Measurements from ENCODE around the gene ITFG1. TPM values are rescaled to one million over a fixed set of nuclear protein-coding genes. Genes with fewer than 3 reads are reported as not detected.
A peak's percentile ranks its signal among the peaks of the same experiment; 100 is the strongest.

ITFG1 gene
- total and polyA plus RNA-seq, 9 of the 15 experiments (the other 6 are each of a cell fraction or from before 2014, with no cell fraction given): 17.1 to 83.5 (median 35.8) TPM

DNA sequence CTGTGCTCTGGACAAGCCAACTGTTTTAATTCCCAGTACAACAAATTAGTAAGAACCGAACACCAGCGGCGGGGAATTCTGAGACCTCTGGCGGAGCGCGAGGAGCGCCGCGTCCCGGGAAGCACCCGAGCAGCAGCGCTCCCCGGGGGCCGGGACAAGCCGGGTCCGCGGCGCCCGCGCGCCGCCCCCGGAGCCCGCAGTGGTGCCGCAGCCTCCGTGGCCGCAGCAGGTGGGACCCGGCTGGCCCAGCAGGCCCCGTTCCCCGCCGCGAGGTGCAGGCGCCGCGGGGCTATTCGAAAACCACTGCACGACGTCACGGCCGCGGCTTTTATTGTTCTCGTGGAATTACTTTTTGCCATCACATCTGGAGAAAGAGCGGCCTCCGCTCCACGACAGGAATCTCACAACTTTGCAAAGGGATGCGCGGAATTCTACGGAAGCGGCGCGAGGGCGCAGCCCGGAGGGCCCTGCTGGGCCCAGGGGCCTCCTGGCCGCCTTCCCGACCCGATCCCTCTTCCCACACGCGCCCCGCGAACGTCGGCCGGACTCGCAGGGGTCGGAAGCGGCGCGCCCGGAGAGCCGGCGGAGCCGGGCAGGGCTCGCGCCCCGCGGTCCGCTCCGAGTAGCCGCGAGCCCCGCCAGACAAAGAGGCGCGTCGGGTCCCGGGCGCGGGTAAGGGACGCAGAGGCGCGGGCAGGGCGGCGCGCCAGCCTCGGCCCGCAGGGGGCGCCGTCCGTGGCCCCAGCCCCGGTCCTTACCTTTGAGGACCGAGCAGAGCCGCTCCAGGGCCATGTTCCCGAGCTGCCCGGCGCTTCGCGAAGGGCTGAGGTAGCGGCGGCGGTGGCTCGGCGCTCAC lies 317.8 kb downstream of the ITFG1 start (continued):
- TF ChIP-seq, protein P1, sequence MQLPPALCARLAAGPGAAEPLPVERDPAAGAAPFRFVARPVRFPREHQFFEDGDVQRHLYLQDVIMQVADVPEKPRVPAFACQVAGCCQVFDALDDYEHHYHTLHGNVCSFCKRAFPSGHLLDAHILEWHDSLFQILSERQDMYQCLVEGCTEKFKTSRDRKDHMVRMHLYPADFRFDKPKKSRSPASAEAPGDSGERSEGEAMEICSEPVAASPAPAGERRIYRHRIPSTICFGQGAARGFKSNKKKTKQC (CRISPR knock-in tag; IDR thresholded peaks at IDR 0.05): no peak
- TF ChIP-seq ZNF384 (IDR thresholded peaks at IDR 0.05; ENCODE audit: low read depth, low read length): no peak
- TF ChIP-seq, protein P2, sequence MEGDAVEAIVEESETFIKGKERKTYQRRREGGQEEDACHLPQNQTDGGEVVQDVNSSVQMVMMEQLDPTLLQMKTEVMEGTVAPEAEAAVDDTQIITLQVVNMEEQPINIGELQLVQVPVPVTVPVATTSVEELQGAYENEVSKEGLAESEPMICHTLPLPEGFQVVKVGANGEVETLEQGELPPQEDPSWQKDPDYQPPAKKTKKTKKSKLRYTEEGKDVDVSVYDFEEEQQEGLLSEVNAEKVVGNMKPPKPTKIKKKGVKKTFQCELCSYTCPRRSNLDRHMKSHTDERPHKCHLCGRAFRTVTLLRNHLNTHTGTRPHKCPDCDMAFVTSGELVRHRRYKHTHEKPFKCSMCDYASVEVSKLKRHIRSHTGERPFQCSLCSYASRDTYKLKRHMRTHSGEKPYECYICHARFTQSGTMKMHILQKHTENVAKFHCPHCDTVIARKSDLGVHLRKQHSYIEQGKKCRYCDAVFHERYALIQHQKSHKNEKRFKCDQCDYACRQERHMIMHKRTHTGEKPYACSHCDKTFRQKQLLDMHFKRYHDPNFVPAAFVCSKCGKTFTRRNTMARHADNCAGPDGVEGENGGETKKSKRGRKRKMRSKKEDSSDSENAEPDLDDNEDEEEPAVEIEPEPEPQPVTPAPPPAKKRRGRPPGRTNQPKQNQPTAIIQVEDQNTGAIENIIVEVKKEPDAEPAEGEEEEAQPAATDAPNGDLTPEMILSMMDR (IDR thresholded peaks at IDR 0.05 in 2 of 3, conservative IDR thresholded peaks at IDR 0.05 in 1 of 3; ENCODE audit: insufficient read depth in 2 of 3, low read depth in 1 of 3, low read length in 3 of 3): peak; percentile 64 to 96 (median 82)
- 0 out of 2 replicates have a peak, but pooled peaks have one; percentile 22 for TF ChIP-seq JUND (IDR thresholded peaks at IDR 0.05; ENCODE audit: borderline replicate concordance, low read depth, low read length)
- TF ChIP-seq JUND (tag; IDR thresholded peaks at IDR 0.05; ENCODE audit: borderline replicate concordance, low read depth, low read length): no peak; the same call in 2 of the 3 replicates
- TF ChIP-seq, protein P3, sequence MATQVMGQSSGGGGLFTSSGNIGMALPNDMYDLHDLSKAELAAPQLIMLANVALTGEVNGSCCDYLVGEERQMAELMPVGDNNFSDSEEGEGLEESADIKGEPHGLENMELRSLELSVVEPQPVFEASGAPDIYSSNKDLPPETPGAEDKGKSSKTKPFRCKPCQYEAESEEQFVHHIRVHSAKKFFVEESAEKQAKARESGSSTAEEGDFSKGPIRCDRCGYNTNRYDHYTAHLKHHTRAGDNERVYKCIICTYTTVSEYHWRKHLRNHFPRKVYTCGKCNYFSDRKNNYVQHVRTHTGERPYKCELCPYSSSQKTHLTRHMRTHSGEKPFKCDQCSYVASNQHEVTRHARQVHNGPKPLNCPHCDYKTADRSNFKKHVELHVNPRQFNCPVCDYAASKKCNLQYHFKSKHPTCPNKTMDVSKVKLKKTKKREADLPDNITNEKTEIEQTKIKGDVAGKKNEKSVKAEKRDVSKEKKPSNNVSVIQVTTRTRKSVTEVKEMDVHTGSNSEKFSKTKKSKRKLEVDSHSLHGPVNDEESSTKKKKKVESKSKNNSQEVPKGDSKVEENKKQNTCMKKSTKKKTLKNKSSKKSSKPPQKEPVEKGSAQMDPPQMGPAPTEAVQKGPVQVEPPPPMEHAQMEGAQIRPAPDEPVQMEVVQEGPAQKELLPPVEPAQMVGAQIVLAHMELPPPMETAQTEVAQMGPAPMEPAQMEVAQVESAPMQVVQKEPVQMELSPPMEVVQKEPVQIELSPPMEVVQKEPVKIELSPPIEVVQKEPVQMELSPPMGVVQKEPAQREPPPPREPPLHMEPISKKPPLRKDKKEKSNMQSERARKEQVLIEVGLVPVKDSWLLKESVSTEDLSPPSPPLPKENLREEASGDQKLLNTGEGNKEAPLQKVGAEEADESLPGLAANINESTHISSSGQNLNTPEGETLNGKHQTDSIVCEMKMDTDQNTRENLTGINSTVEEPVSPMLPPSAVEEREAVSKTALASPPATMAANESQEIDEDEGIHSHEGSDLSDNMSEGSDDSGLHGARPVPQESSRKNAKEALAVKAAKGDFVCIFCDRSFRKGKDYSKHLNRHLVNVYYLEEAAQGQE (IDR thresholded peaks at IDR 0.05; ENCODE audit: borderline replicate concordance): peak; percentile 53; the same call in 1 of the 2 replicates
- TF ChIP-seq, protein P3 (CRISPR knock-in tag; IDR thresholded peaks at IDR 0.05; ENCODE audit: low read depth): 0 out of 2 replicates have a peak, but pooled peaks have one; percentile 44
- no peak for TF ChIP-seq KAT2B (IDR thresholded peaks at IDR 0.05; ENCODE audit: low read depth, low read length)
- TF ChIP-seq, protein P4, sequence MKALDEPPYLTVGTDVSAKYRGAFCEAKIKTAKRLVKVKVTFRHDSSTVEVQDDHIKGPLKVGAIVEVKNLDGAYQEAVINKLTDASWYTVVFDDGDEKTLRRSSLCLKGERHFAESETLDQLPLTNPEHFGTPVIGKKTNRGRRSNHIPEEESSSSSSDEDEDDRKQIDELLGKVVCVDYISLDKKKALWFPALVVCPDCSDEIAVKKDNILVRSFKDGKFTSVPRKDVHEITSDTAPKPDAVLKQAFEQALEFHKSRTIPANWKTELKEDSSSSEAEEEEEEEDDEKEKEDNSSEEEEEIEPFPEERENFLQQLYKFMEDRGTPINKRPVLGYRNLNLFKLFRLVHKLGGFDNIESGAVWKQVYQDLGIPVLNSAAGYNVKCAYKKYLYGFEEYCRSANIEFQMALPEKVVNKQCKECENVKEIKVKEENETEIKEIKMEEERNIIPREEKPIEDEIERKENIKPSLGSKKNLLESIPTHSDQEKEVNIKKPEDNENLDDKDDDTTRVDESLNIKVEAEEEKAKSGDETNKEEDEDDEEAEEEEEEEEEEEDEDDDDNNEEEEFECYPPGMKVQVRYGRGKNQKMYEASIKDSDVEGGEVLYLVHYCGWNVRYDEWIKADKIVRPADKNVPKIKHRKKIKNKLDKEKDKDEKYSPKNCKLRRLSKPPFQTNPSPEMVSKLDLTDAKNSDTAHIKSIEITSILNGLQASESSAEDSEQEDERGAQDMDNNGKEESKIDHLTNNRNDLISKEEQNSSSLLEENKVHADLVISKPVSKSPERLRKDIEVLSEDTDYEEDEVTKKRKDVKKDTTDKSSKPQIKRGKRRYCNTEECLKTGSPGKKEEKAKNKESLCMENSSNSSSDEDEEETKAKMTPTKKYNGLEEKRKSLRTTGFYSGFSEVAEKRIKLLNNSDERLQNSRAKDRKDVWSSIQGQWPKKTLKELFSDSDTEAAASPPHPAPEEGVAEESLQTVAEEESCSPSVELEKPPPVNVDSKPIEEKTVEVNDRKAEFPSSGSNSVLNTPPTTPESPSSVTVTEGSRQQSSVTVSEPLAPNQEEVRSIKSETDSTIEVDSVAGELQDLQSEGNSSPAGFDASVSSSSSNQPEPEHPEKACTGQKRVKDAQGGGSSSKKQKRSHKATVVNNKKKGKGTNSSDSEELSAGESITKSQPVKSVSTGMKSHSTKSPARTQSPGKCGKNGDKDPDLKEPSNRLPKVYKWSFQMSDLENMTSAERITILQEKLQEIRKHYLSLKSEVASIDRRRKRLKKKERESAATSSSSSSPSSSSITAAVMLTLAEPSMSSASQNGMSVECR (CRISPR knock-in tag; IDR thresholded peaks at IDR 0.05): 0 out of 2 replicates have a peak, but pooled peaks have one; percentile 49
- TF ChIP-seq FUS (optimal IDR thresholded peaks at IDR 0.05; ENCODE audit: low read depth, low read length): peak; percentile 30
- TF ChIP-seq KLF10 (CRISPR knock-in tag; IDR thresholded peaks at IDR 0.05): no peak
